HuH-7.5 (cell line): ENCODE results near the gene ADCY7.
"Not testable (repeated sequence)": the region's sequence is repeated elsewhere in the genome, so short reads cannot be mapped to it uniquely, and the experiment has no call there.

Experiments used
- DNase-seq: peaks from one replicate; pipeline ENCODE4 v3.0.0; 2011; ENCODE audit warnings: low spot score

Gene ADCY7

DNA sequence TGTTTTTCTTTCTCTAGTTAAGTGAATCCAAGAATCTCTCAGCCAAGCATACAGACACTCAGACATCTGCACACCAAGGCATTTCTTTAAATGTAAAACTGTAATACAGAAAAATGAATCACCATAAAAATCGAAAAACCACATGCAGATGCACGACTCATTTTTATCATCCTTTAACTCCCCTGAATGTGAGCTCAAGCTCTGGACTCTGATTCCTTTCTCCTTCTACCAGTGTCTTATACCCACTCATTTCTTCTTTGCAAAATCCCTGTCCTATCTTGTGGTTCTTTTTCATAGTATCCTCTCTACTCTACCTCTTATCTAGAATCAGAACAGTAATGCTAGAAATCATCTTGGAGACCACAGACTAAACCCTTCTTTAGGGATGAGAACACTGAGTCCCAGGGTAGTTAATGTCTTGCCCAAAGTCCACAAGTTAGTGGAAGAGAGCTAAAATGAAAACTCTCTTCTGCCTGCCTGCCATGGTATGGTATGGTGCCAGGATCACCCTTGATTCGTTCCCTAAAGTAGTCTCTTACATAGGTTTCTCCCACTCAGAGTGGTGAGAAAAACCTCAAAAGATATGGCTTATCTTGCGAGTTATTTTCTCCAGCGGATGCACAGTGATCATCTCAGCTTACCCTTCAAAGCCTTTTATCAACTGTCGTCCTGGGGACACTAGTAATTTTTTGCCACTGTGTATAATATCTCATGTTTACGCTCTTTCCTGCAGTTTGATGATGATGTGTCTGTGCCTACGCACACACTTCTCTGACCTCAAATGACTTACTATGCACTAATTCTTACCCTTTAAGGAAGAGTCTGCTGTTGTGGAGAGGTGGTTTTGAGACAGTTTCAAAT lies 72.2 kb downstream of the ADCY7 start:
- DNase-seq, result no peak

DNA sequence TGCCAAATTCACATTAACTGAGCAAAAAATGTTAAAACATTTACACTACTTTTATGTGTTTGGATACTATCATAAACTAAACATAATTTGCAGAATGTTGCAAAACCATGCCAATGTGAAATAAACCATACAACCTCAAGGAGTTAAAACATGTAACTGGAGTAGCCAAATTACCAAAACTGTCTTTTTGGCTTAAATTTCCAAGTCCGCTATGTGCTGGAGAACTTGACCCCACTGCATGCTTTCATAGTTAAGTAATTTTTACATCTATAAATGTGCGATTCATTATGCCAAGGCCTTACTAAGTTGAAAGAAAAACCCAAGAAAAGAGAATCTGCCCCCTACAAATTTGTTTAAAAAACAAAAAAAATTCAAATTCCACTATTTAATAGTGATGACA lies 74.2 kb downstream of the ADCY7 start:
- no peak for DNase-seq

DNA sequence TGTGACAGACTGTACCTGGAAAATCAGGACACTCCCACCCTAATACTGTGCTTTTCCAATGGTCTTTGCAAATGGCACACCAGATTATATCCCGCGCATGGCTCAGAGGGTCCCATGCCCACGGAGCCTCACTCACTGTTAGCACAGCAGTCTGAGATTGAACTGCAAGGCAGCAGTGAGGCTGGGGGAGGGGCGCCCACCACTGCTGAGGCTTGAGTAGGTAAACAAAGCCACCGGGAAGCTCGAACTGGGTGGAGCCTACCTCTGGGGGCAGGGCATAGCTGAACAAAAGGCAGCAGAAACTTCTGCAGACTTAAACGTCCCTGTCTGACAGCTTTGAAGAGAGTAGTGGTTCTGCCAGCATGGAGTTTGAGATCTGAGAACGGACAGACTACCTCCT lies 77.2 kb downstream of the ADCY7 start:
- DNase-seq, result not testable (repeated sequence)

- DNase-seq, result not testable (repeated sequence)
Observed at GRCh38 chr16:50345210-50345609, 78.9 kb downstream of the ADCY7 start.

GRCh38 chr16:50351116-50351515 lies 84.8 kb downstream of the ADCY7 start:
- DNase-seq, result no peak

GRCh38 chr16:50351952-50352351 lies 85.6 kb downstream of the ADCY7 start:
- DNase-seq, result no peak

- no peak for DNase-seq
Observed at GRCh38 chr16:50354082-50354481, 87.7 kb downstream of the ADCY7 start.

DNA sequence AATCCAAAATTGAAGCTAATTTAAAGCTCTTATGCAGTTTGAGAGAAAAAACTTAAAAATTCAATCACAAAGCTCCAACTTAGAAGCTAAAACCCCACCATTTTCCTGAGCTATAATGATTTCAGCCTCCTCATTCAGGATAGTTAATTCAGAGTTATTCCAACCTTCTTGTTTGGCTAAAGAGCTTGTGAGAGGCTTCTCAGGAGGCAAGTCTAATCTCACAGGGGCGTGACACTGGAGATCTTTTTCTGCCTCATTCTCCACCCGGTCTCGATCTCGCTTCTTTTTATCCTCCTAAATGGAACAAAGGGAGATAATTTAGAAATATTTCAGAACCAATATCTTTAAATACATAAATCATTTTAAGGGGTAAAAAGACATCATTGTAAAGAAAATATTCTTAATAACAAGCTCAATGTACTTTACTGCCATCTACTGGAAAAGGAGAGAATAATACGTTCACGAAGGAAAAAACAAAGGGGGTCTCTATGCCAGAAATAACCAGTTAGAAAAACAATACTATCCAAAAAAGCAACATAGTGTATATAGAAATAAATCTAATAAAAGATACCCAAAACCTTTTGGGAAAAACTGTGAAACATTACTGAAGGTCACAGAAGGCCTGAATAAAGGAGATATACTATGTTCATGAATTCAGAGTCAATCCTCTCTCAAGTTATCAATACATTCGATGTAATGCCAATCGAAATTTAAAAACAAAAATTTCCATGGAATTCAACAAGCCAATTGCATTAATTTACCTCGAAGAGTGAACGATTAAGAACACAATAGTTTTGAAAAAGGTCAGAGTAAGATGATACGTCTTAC lies 88.5 kb downstream of the ADCY7 start:
- no peak for DNase-seq

GRCh38 chr16:50359626-50360025 lies 93.3 kb downstream of the ADCY7 start:
- DNase-seq, result no peak

DNA sequence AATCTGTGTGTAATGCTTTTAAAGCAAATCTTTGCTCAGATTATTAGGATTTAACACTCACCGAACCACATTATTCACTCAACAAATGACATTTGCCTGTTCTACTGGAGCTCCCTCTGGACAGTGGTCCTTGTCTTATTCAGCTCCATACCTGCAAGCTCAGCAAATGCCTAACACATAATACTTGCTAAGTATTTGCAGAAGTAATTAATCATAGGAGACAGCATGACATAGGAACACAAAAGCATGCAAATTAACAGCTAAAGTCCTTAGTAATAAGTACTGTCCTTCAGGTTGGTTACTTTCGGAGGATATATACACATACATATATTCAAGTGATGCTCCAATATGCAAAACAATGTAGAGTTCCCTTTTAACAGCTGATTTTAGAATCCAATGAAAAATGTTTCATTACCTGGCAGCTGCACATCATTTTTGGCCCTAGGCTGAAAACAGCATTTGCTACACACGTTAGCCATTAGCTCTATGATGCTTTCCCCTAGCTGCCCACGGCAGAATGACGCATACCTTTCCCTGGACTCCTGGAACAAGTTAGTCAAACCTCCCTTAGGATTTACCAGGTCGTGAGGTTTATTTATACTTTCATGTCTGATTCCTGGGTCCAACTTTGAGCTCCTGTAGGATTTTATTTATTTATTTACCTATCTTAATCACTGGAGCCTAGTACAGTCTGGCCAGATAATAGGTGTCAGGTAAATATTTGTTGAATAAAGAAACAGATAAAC lies 93.9 kb downstream of the ADCY7 start:
- no peak for DNase-seq

GRCh38 chr16:50360779-50361178 lies 94.4 kb downstream of the ADCY7 start:
- DNase-seq, result no peak

GRCh38 chr16:50363656-50364055 lies 97.3 kb downstream of the ADCY7 start:
- DNase-seq, result no peak

DNA sequence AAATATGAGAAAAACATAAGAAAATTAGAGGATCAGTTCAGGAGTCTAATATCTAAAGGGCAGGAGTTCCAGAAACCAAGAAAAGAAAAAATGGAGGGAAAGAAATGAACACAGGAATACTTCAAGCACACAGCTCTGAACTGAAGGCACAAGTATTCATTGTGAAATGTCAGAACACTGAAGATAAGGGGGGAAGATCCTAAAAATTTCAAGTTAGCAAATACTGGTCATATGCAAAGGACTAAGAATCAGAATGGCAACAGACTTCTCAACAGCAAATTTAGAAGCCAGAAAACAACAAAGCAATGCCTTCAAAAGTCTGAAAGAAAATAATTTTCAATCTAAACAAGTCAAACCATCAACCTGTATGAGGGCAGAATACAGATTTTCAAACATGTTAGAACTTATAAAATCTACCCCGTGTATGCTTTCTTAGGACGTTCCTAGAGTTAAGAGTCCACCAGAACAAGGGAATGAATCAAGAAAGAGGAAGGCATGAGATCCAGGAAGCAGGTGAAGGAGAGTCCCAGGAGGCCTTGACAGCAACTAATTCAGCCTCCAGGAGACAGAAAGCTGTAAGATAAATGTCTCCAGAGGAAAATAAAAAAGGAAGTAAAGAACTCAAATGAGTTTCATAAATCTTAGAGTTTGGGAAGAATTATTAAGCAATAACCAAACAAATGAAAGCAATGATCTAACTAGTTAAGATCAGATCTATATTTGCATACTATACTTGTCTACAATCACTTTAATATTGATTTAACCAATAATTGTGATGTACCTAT lies 99.6 kb downstream of the ADCY7 start:
- DNase-seq, result no peak
